Activated naive CD4-positive, alpha-beta T cell treated with anti-CD3 and anti-CD28 coated beads, Interleukin-2, amount 10 ng/mL, durations not matched to agents 5 hours and 36 hours (primary cell): ENCODE data around the gene BCL2L1. TPM values are rescaled to one million over a fixed set of nuclear protein-coding genes. Genes with fewer than 3 reads are reported as not detected.

Source experiments
- total RNA-seq, 2 experiments: library from RNA; stranded (reverse); gene quantifications; one replicate each; pipeline ENCODE4 v1.2.3, GENCODE V29; 2021

Gene BCL2L1
- total RNA-seq = 10 to 100 TPM; 65.5 to 66.1 TPM

GRCh38 chr20:31722257-31723068 is at the start of gene BCL2L1:
TSS of gene BCL2L1 (minus strand) at chr20:31722868. CDS start at chr20:31722218, 650 bp downstream.

DNA sequence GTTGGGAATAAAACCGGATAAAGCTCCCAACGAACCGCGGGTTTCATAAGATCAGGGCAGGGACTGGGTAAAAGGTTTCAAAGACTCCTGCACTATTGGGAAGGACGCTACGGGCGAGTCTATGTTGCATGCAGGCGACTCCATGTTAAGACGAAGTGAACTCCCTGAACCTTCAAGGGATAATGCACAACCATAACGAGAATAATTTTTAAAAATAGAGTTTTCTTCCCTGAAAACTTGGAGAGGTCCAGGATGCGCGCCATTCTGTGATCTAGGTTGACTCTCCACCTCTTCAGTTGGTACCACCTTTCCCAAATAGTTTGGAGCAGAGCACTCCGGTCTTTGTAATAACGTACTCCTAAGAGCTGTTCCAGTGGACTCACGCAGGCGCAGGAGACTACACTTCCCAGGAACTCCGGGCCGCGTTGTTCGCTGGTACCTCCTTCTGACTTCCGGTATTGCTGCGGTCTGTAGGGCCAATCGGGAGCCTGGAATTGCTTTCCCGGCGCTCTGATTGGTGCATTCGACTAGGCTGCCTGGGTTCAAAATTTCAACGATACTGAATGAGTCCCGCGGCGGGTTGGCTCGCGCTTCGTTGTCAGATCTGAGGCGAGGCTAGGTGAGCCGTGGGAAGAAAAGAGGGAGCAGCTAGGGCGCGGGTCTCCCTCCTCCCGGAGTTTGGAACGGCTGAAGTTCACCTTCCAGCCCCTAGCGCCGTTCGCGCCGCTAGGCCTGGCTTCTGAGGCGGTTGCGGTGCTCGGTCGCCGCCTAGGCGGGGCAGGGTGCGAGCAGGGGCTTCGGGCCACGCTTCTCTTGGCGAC is 16.3 kb upstream of the BCL2L1 start, which contains the start of gene TPX2:
Gene TPX2, plus strand, starts transcription at position 562 of the 821 bp plus-strand sequence. CDS start 18,187 bp downstream, outside the sequence.

GRCh38 chr20:31637660-31638059 is 85.0 kb downstream of the BCL2L1 start, which contains the start of gene COX4I2:
TSS of gene COX4I2 (plus strand) at chr20:31637912. CDS start at chr20:31639018, 1,106 bp downstream.

Other genes starting within 250 kb of the BCL2L1 start
- not detected for gene DEFB124, start 247.7 kb downstream of the BCL2L1 start, total RNA-seq
- gene REM1, start 247.6 kb downstream of the BCL2L1 start, total RNA-seq = not detected
- gene HM13, start 208.4 kb downstream of the BCL2L1 start, total RNA-seq = 100 to 1,000 TPM; 133 to 145 TPM
- gene ID1, start 117.6 kb downstream of the BCL2L1 start, total RNA-seq = under 1 TPM; 0.35 to 0.53 TPM
- gene COX4I2, start 85.0 kb downstream of the BCL2L1 start, total RNA-seq = not detected
- 100 to 1,000 TPM; 107 to 108 TPM for gene TPX2, start 16.4 kb upstream of the BCL2L1 start, total RNA-seq
- gene MYLK2, start 96.5 kb upstream of the BCL2L1 start, total RNA-seq = under 1 TPM; 0.30 to 0.34 TPM
- gene FOXS1, start 122.7 kb upstream of the BCL2L1 start, total RNA-seq = not detected
- not detected for gene DUSP15, start 147.7 kb upstream of the BCL2L1 start, total RNA-seq
- gene TTLL9, start 147.8 kb upstream of the BCL2L1 start, total RNA-seq = not detected
- 10 to 100 TPM; 11.1 to 11.7 TPM for gene PDRG1, start 229.2 kb upstream of the BCL2L1 start, total RNA-seq
- gene XKR7, start 245.3 kb upstream of the BCL2L1 start, total RNA-seq = under 1 TPM in 1 of 2 experiments, not detected in 1; 0.03 TPM